ENCODE data around the gene ANTXRL.
"Not testable (repeated sequence)": the region's sequence is repeated elsewhere in the genome, so short reads cannot be mapped to it uniquely, and the experiment has no call there.

The ANTXRL gene

DNA sequence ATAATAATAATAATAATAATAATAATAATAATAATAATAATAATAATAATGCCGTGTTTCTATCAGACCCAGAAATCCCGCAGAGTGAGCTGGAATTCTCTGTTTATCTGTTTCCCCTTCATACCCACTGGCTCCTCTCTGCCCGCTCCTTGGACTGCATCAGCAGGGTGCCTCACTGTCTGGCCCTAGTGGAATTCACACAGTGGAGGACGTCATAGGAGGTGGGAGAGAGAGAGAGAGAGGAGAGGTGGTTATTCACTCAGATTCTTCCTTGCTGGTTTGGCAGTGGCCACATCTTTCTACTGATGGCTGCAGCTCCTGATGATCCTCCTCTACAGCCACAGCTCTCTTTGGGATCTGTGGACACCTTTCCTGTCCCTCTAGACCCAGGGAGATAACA is 78.7 kb downstream of the ANTXRL start:
- DNase-seq (ENCODE audit: low read depth), result not testable (repeated sequence)

DNA sequence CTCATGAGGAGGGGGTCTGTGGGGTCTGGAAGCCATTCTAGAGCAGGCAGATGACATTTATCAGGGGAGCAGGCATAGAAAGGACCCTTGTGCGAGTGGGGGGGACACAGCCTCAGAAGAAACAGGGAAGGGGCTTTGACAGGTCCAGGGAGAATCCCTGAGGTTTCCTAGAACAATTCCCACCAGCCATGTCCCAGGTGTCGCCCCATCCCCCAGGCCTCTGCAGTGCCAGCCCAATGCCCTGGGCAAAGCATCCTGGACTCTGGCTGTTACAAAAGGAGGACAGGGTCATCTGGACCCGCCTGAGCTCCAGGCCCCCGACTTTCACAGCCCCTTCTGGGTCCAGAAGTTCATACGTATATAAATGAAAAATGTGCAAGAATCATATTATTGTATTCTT is 80.4 kb downstream of the ANTXRL start:
- DNase-seq (ENCODE audit: low read depth), result not testable (repeated sequence)

GRCh38 chr10:46367666-46368240 is 81.0 kb downstream of the ANTXRL start:
- DNase-seq (ENCODE audit: low read depth), result not testable (repeated sequence)

- DNase-seq (ENCODE audit: low read depth), result not testable (repeated sequence)
Observed at GRCh38 chr10:46368956-46369355, 82.2 kb downstream of the ANTXRL start.

GRCh38 chr10:46374410-46374809 is 87.6 kb downstream of the ANTXRL start:
- DNase-seq (ENCODE audit: low read depth), result not testable (repeated sequence)

DNA sequence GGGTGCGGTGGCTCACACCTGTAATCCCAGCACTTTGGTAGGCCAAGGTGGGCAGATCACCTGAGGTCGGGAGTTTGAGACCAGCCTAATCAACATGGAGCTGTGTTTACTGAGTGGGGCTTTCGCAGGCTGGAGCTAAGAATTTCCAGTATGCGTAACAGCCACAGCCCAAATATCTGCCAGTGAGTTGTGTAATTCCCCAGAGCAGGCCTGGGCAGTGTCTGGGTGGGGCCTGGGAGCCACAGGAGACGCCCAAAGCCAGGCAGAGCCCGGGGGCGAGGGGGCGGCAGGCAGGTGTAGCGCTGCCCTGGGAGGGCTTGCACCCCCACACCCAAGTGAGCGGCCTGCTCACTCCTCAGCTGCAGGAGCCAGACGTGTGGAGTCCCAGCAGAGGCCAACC is 88.6 kb downstream of the ANTXRL start, which contains the start of gene ANXA8L1:
Gene ANXA8L1, plus strand, starts transcription at position 371 of the 400 bp plus-strand sequence. CDS start 76 bp downstream, outside the sequence.
- DNase-seq (ENCODE audit: low read depth), result not testable (repeated sequence)

- DNase-seq (ENCODE audit: low read depth), result not testable (repeated sequence)
Observed at GRCh38 chr10:46377022-46377421, 90.2 kb downstream of the ANTXRL start.

- not testable (repeated sequence) for DNase-seq (ENCODE audit: low read depth)
Observed at GRCh38 chr10:46377651-46378050, 90.9 kb downstream of the ANTXRL start.

GRCh38 chr10:46378108-46378507 is 91.3 kb downstream of the ANTXRL start:
- DNase-seq (ENCODE audit: low read depth), result not testable (repeated sequence)

- not testable (repeated sequence) for DNase-seq (ENCODE audit: low read depth)
Observed at GRCh38 chr10:46379233-46379848, 92.5 kb downstream of the ANTXRL start.
